Smooth muscle cell of the brain vasculature (primary cell): ENCODE data around the gene MAMLD1.
"Not testable (repeated sequence)": the region's sequence is repeated elsewhere in the genome, so short reads cannot be mapped to it uniquely, and the experiment has no call there.

Source experiments
- DNase-seq: peaks from one replicate; pipeline ENCODE4 v3.0.0-alpha.2; 2012; ENCODE audit warnings: low read depth, low spot score

The MAMLD1 gene, protein sequence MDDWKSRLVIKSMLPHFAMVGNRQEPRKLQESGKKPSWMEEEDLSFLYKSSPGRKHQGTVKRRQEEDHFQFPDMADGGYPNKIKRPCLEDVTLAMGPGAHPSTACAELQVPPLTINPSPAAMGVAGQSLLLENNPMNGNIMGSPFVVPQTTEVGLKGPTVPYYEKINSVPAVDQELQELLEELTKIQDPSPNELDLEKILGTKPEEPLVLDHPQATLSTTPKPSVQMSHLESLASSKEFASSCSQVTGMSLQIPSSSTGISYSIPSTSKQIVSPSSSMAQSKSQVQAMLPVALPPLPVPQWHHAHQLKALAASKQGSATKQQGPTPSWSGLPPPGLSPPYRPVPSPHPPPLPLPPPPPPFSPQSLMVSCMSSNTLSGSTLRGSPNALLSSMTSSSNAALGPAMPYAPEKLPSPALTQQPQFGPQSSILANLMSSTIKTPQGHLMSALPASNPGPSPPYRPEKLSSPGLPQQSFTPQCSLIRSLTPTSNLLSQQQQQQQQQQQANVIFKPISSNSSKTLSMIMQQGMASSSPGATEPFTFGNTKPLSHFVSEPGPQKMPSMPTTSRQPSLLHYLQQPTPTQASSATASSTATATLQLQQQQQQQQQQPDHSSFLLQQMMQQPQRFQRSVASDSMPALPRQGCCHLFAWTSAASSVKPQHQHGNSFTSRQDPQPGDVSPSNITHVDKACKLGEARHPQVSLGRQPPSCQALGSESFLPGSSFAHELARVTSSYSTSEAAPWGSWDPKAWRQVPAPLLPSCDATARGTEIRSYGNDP

DNA sequence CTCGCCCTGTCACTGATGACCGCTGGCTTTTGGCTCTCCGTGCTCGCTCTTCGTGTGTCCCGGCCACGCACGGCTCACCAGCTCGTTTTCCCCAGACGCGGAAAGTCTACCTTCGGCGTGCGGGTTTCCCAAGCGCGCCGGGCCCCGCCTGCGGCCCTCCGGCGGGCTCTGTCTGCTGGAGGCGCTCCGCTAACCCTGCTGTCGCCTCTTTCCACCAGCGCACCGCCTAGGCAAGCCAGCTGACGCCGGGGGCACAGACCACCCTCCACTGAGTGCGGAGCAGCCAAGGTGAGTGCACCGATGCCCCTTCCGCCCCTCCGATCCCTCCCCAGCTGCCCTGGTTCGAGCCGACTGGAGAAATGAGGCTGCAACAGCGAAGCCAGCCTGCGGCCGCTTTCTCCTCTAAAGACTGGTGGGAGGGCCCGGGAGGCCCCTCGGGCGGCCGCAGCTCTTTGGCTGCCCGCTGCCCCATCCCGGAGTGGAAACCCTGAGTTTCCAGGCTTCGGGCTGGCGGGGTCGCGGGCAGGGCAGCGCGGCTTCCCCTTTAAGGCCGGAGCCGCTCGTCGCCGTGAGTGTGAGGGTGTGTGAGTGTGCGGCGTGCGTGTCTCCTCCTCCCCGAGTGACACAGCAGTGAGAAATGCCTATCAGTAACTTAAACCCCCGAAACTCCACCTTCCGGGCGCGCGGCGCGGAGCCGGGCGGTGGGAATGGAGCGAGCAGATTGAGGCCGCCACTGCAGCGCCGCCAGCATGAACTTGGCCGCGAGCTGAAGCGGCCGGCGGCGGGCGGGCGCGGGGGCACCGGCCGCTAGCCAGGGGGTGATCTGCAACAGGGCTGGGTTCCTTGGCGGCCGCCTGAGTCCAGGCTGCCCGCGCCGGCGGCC lies at the start of gene MAMLD1:
Gene MAMLD1 (plus strand): TSS at position 719 of the 883 bp plus-strand sequence. CDS start 82,200 bp downstream, outside the sequence.
- no peak for DNase-seq

DNA sequence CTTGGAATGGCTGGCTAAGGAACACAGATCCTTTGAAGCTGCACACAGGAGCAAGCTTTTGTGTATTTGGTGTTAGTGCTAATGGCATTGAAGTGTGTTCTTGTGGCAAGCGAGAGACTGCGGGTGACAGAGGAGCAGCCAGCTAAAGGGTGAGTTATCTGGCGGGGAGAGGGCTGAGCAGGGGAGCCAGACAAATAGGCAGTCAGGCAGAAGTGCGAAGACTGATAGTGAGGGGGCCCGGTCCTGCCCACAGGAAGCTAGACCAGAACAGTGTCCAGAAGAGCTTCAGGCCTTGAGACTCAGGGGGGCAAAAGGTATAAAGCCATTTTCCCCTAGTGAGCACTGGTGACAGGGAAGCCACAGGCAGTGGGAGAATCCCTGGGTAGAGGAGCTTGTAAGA lies 49.6 kb upstream of the MAMLD1 start:
- no peak for DNase-seq

DNA sequence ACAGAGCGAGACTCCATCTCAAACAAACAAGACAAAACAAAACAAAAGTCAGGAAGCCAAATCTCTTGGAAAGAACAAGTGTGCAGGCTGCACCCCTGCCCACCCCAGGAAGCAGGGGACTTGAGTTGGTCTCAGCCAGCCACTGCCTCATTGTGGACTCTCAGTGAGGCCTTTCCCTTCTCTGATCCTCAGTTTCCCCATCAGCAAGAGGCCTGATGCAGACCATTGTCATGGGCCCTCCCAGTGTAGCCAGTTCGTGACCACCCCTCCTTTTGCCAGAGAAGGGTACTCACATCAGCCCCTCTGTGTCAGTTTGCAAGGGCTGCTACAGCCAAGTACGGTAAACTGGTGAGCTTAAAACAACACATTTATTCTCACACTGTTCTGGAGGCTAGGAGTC lies 48.9 kb upstream of the MAMLD1 start:
- DNase-seq: no peak

DNA sequence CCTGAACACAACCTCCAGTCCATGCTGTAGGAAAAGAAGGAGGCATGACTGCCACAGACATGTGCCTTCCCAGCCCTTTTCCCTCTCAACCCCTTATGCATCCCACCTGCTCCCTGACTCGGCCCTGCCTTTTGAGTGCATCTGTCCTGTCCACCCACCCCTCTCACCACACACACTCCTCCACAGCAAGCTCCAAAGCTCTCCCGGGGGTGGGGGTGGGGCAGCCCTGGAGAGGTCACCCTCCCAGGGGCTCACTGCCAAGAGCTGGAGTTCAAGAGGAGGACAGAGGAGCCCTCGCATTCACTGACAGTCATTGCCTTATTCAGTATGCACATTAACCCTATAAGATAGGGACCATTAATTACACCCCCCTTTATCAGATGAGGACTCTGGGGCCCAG lies 46.6 kb upstream of the MAMLD1 start:
- DNase-seq: no peak

DNA sequence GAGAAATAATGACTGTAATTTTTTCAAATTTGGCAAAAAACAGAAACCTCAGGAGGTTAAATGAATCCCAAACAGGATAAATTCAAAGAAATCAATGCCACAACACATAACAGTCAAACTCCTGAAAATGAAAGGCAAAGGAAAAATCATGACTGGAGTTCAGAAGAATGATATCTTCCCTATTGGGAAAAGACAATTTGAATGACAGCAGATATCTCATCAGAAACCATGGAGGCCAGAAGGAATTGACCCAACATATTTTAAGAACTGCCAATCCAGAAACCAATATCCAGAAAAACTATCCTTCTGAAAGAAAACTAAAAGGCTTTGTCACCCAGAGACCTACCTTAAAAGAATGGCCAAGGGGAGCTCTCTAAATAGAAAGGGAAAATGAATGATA lies 40.1 kb upstream of the MAMLD1 start:
- no peak for DNase-seq

DNA sequence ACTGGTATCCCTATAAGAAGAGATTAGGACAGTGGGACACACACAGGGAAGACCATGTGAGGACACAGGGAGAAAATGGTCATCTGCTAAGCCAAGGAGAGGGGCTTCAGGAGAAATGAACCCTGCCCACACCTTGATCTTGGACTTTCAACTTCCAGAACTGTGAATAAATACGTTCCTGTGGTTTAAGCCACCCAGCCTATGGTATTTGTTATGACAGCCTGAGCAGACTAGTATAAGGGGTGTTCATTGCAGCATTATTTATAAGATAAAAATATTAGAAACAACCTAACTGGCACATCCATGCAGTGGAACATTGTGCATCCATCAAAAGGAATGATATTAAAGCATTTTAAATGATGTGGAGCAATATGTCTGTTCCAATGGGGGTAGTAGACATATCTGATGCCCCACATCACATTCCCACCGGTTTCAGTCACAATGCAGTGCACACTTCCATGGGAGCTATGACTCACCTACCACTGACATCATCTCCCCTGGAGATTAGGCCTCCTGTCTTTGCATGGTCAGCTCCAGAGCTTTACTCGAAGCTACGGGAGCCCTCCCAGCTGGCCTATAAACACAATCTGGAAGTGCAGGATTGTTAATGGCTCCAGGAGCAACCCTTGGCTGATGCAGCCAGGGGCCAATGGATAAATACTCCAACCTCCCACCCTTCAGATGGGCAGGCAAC lies 38.9 kb upstream of the MAMLD1 start:
- peak; percentile 67 for DNase-seq

DNA sequence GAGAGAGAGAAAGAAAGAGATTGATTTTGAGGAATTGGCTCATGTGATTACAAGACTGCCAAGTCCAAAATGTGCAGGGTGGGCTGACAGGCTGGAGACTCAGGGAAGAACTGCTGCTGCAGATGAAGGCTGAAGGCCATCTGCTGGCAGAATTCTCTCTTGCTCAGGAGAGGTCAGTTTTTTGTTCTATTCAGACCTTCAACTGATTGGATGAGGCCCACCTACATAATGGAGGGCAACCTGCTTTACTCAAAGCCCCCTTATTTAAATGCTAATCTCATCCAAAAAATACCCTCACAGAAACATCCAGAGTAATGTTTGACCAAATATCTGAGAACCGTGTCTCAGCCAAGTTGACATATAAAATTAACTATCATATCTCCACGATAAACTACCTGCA lies 38.2 kb upstream of the MAMLD1 start:
- no peak for DNase-seq

DNA sequence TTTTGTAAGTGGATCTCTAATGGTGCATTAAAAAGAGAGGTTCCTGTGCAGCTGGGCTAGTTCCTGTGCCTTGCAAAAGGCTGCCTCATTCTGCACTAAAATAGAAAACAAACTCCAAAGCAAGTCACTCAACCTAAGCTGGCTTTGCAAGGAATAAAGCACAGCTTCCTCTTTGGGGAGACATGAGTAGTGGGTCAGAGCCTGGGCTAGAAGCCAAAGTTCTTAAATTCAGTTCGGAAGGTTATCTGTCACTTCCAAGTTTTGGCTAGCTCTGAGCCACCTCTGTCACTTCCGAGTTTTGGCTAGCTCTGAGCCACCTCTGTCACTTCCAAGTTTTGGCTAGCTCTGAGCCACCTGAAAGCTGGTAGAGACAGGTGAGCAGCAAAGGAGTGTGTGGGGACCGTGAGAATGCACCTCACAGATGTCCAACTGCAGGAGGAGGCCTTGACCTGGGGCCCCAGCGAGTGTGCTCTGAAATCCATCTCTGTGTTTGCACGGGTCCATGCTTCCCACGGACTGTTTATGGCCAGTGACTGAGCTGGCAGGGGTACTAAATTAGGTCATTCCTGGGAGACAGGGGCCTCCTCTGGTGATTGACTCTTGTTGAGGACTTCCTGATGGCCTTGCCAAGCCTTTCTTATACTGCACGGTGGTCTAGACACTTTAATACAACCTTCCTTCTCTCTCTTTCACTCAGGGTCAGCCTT lies 36.4 kb upstream of the MAMLD1 start:
- DNase-seq: no peak

DNA sequence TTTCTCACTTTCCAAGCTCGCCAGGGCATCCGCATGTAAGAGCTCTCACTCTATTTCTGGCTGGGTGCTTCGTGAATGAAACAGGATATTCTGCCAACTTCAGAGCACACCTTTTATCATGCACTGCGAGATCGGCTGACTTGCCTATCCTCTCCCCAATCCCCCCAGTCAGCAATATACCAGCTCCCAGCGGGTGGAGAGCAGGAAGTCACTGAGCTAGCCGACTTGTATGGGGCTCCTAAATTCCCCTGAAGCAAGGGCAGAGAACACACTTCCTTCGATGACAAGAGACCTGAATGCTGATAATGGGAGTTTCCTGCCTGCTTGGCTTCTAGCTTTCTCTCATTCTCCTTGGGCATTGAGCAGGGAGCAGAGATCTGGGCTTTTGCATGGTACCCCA lies 33.8 kb upstream of the MAMLD1 start:
- no peak for DNase-seq

DNA sequence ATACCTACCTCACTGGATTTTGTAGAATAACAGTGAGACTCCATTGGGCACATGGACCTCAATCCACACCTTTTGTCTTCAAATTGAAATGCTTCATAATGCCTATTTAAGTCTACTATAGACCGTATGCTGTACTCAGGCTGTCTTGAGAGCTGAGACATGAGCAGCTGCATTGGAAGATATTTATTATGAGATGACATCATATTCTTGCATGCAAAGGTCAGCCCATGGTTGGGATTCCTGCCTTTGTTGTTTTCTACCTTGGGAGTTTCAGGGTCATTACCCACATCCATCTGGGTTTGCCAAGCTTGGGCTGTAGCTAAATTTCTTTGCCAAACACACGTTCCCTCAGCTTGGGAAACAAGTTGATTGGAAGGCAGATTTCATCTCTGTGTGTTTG lies 33.2 kb upstream of the MAMLD1 start:
- DNase-seq: no peak

DNA sequence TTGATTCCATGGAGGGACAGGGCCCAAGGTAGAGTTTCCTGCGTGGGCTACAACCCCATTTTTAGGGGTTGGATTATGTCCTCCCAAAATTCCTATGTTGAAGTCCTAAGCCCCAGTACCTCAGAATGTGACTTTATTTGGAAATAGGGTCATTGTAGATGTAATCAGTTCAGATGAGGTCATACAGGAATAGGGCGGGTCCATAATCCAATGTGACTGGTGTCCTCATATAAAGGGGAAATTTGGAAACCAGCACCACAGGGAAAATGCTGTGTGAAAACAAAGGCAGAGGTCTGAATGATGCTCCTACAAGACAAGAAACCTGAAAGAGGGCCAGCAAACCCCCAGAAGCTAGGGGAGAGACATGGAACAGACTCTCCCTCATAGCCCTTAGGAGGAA lies 31.1 kb upstream of the MAMLD1 start:
- DNase-seq: no peak

DNA sequence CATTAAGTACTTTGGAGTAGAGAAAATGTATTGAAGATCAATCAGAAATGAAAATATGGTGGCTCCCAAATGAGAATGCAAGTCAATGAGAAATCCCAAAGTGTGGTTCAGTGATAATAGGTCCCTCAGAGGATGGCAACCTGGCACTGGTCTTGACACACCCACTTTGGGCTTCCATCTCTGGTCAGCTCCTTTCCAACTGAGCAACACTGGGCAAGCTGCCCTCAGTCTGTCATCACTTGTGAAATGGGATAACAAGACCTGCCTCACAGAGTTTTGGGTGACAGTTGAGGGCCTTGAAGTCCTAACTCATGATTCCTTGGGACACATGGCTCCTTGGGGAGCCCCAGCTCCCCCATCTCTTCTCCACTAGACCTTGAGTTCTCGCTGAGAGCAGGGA lies 29.0 kb upstream of the MAMLD1 start:
- no peak for DNase-seq

DNA sequence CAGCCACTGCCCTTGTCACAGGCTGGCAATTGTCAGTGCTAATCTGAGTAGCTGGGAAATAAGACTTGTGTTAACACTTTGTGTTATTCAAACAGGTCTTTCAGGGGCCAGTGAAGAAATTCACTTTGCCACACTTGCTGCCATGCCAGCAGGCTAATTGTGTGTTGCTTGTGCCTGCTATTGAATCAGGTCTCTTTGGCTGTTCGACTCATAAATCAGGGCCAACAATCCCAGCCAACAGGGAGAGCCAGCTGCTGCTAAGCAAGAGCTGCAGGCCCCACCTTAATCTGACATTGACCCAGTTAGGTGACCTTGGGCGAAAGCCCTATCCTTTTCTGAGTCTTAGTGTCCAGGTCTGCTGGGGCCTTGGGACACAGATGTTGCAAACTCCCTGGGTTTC lies 28.1 kb upstream of the MAMLD1 start:
- DNase-seq: no peak

DNA sequence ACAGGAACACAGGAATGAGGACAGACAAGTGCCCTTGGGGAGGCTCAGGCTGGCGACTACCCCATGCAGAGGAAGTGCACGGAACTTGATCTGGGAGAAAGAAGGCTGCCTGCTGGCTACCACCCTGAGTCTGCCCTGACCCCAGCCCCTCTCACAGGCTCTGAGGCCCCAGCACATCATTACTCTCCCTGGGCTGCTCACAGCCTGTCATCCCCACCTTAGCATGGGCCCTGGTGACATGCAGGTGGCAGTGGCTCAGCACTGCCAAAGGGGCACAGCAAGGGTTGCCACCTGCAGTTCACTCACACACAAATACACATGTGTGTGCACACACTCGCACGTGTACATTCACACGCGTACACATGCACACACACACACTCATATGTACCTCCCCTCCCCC lies 26.1 kb upstream of the MAMLD1 start:
- no peak for DNase-seq

DNA sequence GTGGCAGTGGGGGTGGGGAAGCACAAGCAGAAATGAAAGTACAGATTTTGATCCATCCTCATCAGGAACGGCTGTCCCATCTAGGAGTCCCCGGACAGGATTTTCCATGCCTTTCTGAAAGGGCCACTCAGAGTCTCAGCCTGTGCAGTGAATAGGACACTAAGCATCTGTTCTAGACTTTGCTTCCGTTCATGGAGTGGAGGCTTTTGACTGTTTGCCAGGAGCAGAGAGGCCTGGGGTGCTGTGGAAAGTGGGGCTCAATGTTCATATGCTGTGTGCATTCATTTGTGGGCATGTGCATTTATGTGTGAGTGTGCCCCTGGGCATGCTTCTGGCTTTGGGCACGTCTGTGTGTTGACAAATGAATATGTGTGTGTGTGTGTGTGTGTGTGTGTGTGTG lies 25.6 kb upstream of the MAMLD1 start:
- no peak for DNase-seq

DNA sequence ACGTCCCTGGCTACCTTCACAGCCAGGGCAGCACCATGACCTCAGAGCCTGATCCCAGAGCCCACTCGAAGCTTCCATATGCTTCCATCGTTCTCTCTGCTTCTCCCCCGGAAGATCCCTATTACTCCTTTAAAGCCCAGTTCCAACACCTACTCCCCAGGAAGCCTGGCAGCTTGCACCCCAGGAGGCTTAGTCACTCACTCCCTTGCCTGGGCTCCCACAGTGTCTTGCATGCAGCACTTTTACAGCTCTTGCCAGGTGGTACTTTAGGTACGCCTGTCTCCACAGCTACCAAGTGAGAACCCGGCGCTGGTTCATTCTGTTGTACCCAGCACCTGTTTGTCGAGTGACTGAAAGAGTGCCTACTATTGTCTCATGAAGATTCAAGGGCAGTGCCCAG lies 24.5 kb upstream of the MAMLD1 start:
- no peak for DNase-seq

DNA sequence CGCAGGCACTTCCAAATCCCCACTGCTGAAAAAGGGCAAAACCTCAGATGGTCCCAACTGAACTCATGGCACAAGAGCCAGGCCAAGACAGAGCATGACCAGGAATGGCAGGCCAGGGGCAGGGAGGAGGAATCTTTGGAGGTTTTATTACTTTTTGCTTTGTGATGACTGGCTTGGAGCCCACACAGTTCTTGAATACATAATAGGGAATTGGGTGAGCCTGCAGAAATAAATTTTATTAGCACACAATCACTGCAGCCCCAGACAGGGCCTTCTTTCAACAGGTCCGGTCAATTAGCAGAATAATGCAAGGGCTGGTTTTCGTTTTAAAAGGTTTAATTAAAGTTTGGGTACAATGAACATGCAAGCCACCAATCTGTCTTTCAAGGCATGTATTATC lies 23.4 kb upstream of the MAMLD1 start:
- DNase-seq: no peak

DNA sequence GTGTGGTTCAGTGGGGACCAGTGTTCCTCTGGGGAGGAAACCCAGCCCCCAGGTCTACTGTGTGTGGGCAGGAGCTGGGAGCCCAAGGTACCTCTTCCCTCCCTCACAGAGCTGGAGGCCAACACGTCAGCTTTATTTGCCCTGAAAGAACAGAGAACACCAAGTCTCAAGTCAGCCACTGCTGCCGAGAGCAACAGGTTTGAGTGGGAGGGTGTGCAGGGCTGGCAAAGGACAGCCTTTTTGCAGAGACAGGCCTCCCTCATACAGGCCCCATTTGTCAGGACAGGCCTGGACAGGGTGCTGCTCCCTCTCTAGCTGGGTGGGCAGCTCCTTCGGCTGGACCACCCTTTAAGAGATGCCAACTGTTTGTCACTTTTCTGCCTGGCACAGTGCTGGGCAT lies 22.8 kb upstream of the MAMLD1 start:
- DNase-seq: not testable (repeated sequence)

DNA sequence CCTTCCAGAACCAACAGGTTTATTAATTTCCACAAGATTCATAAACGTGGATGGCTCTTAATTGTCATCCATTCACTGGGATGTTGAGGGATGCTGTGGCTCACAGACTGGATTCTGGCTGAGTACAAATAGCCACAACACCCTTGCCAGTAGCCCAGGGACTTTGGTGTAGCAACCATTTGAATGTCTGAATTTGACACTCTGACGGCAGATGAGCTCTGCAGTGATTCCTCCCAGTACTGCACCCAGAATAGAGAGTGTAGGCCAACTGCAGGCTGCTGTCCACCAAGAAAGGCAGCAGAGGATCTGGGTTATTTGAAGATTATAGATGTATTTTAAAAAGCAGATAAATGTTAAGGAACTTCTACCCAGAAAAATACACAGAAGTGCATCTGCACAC lies 15.6 kb upstream of the MAMLD1 start:
- no peak for DNase-seq

DNA sequence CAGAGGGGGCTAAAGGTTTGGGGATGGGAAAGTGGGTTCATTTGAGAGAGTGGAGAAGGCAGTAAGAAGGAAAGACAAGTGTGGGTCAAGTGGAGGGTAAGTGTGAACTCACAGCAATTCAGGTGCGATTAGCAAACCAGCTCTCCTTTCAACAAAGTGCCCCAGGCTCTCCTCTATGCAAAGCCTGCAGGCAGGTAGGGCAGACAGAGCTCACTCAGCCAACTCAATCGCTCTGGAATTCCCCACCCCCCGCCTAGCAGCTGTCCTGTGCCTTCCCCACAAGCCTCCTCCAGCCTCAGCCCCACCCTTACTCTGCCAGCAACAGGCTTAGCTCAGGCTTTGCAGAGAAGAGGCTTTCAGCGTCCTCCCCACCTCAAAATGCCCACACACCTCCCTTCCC lies 14.8 kb upstream of the MAMLD1 start:
- no peak for DNase-seq

DNA sequence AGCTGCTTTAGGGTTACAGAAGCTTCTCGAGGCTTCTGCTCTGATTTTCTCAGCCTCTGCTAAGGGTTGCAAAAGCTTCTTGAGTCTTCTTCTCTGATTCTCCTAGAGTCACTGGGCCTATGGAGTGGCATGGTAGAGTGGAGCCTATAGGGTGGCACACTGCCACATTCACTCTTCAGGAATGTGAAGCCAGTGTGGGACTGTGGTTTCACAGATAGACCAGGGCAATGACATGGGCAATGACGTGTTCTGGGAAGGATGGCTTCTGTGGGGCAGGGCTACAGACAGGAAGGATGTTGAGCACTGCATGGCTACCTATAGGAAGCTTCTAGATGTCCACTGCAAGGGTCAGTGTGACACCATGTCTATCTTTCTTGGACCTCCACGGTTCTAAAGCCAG lies 11.0 kb upstream of the MAMLD1 start:
- no peak for DNase-seq
